GM12878 (cell line): ENCODE data around the gene COQ5. TPM values are rescaled to one million over a fixed set of nuclear protein-coding genes. Genes with fewer than 3 reads are reported as not detected.

ENCODE experiments used
- ATAC-seq: fragments of 200-7000 bp; cut with Tn5 transposase; 3 replicates; pipeline ENCODE4 v1.9.1; 2020; ENCODE audit warnings: mild to moderate bottlenecking, moderate library complexity
- BruUV-seq: library from RNA; stranded (reverse); fragments of 400-500 nt; replicated peaks from 2 replicates; lab custom pipeline; 2021; lab: Mats Ljungman, UMichigan
- CTCF ChIA-PET: fragments of 300-600 bp; sonication (Branson Sonifier 250); formaldehyde crosslinking; extraction: SDS; loops from one replicate; lab custom pipeline; 2021; ENCODE audit warnings: inconsistent platforms; lab: Yijun Ruan, JAX
- POLR2A ChIA-PET: fragments of 350-600 bp; formaldehyde crosslinking; extraction: SDS; loops from one replicate; lab custom pipeline; 2021; ENCODE audit warnings: inconsistent platforms; lab: Charles Lee
- RAD21 ChIA-PET: fragments of 300-600 bp; sonication (Branson Sonifier 250); formaldehyde crosslinking; loops from one replicate; lab custom pipeline; 2023; ENCODE audit warnings: antibody characterized with exemption; ENCODE audit not compliant: unreplicated experiment; lab: Charles Lee
- SMC1A ChIA-PET: fragments of 300-600 bp; sonication (Branson Sonifier 250); formaldehyde crosslinking; loops from one replicate; lab custom pipeline; 2023; ENCODE audit not compliant: unreplicated experiment, uncharacterized antibody; lab: Charles Lee
- DNase-seq: peaks from one replicate; pipeline ENCODE4 v3.0.0-alpha.2; 2011; ENCODE audit warnings: low read depth, low spot score
- FAIRE-seq: peaks from 3 replicates; lab custom pipeline; 2011; peaks lifted over from hg19 to GRCh38; lab: Jason Lieb, UNC
- H2AFZ ChIP-seq: 2 replicates; pipeline ENCODE4 v1.6.0; 2011; ENCODE audit warnings: low read depth, low read length, control low read depth; ENCODE audit not compliant: control insufficient read depth
- H3K27ac ChIP-seq: 2 replicates; pipeline ENCODE4 v1.5.1; 2011; ENCODE audit warnings: control low read depth; ENCODE audit not compliant: control insufficient read depth, insufficient read depth
- H3K27me3 ChIP-seq, 2 experiments: replicated peaks in 1 of 2; 2 replicates each; pipeline versions ENCODE4 v1.6.0 to v1.6.1; 2011; ENCODE audit warnings: low read length in 1 of 2; ENCODE audit not compliant: control insufficient read depth in 2 of 2, insufficient read depth in 2 of 2
- H3K36me3 ChIP-seq, 2 experiments: 2 replicates each; pipeline ENCODE4 v1.5.1; 2011; ENCODE audit warnings: low read length in 1 of 2; ENCODE audit not compliant: control insufficient read depth in 2 of 2, insufficient read depth in 2 of 2
- H3K4me1 ChIP-seq: 2 replicates; pipeline ENCODE4 v1.6.1; 2011; ENCODE audit warnings: mild to moderate bottlenecking, low read length, moderate library complexity, mixed read lengths; ENCODE audit not compliant: control insufficient read depth, insufficient read depth
- H3K4me2 ChIP-seq: 2 replicates; pipeline ENCODE4 v1.6.0; 2011; ENCODE audit warnings: control low read depth; ENCODE audit not compliant: control insufficient read depth, insufficient read depth
- H3K4me3 ChIP-seq: fragments of 200-600 bp; sonication (generic); 2 replicates; pipeline ENCODE4 v1.5.1; 2016
- H3K79me2 ChIP-seq: 2 replicates; pipeline ENCODE4 v1.6.0; 2011; ENCODE audit warnings: low read length; ENCODE audit not compliant: control insufficient read depth, insufficient read depth
- H3K9ac ChIP-seq: 2 replicates; pipeline ENCODE4 v1.8.0; 2011; ENCODE audit warnings: low read length, control low read depth, mixed read lengths; ENCODE audit not compliant: control insufficient read depth, insufficient read depth
- H3K9me3 ChIP-seq: replicated peaks from 3 replicates; pipeline ENCODE4 v1.5.1; 2011; ENCODE audit warnings: mild to moderate bottlenecking, low read length; ENCODE audit not compliant: control insufficient read depth, insufficient read depth
- H4K20me1 ChIP-seq: 2 replicates; pipeline ENCODE4 v1.6.0; 2011; ENCODE audit not compliant: control insufficient read depth, insufficient read depth
- ATF2 ChIP-seq: IDR thresholded peaks from 2 replicates; pipeline ENCODE4 v1.6.1; 2012; ENCODE audit warnings: low read length, inconsistent platforms
- ATF7 ChIP-seq: fragments of 450-650 bp; IDR thresholded peaks from 2 replicates; pipeline ENCODE4 v1.6.1; 2016; ENCODE audit warnings: low read depth, mild to moderate bottlenecking
- BCL11A ChIP-seq: IDR thresholded peaks from 2 replicates; pipeline ENCODE4 v1.6.1; 2011; ENCODE audit warnings: low read depth, low read length
- BHLHE40 ChIP-seq, 2 experiments: fragments of 450-650 bp in 1 of 2; IDR thresholded peaks; 2 replicates each; pipeline ENCODE4 v1.6.1; 2011 to 2017; ENCODE audit warnings: low read depth in 2 of 2, borderline replicate concordance in 1 of 2, improper control_type of control experiment in 1 of 2, low read length in 1 of 2, mild to moderate bottlenecking in 1 of 2
- GATAD2B ChIP-seq: fragments of 450-650 bp; conservative IDR thresholded peaks from 2 replicates; pipeline ENCODE4 v1.6.1; 2017; ENCODE audit warnings: low read depth, mild to moderate bottlenecking, moderate library complexity
- IKZF1 ChIP-seq: fragments of 450-650 bp; conservative IDR thresholded peaks from 2 replicates; pipeline ENCODE4 v1.6.1; 2017; ENCODE audit warnings: antibody characterized with exemption, mild to moderate bottlenecking
- IKZF2 ChIP-seq, 2 experiments: fragments of 450-650 bp; IDR thresholded peaks; 2 replicates each; pipeline ENCODE4 v1.6.1; 2017; ENCODE audit warnings: mild to moderate bottlenecking in 2 of 2, moderate library complexity in 2 of 2
- IRF4 ChIP-seq: IDR thresholded peaks from 2 replicates; pipeline ENCODE4 v1.6.1; 2011; ENCODE audit warnings: low read depth, low read length
- PKNOX1 ChIP-seq: fragments of 450-650 bp; IDR thresholded peaks from 2 replicates; pipeline ENCODE4 v1.6.1; 2016; ENCODE audit warnings: mild to moderate bottlenecking
- POLR2A ChIP-seq: IDR thresholded peaks from 2 replicates; pipeline ENCODE4 v1.6.1; 2011; ENCODE audit warnings: low read depth, mild to moderate bottlenecking, low read length
- RELA ChIP-seq: fragments of 450-650 bp; IDR thresholded peaks from 2 replicates; pipeline ENCODE4 v1.8.0; 2014; ENCODE audit warnings: borderline replicate concordance; ENCODE audit not compliant: partially characterized antibody
- SIX5 ChIP-seq: IDR thresholded peaks from 2 replicates; pipeline ENCODE4 v1.6.1; 2011; ENCODE audit warnings: mild to moderate bottlenecking, low read depth, low read length, moderate library complexity; ENCODE audit not compliant: severe bottlenecking
- SMAD1 ChIP-seq: fragments of 450-650 bp; IDR thresholded peaks from 2 replicates; pipeline ENCODE4 v1.6.1; 2018; ENCODE audit warnings: mild to moderate bottlenecking, low read depth; ENCODE audit not compliant: partially characterized antibody
- SUZ12 ChIP-seq: fragments of 200-600 bp; sonication (generic); IDR thresholded peaks from one replicate; pipeline ENCODE4 v1.6.1; 2018; ENCODE audit warnings: antibody characterized with exemption, mild to moderate bottlenecking; ENCODE audit not compliant: unreplicated experiment
- YY1 ChIP-seq: IDR thresholded peaks from 2 replicates; pipeline ENCODE4 v1.6.1; 2011; ENCODE audit warnings: low read depth, mild to moderate bottlenecking, low read length
- WGBS: methylation state at CpG from one replicate; pipeline ENCODE4 v1.1.6; 2016; ENCODE audit warnings: low lambda C conversion rate; ENCODE audit not compliant: insufficient replicate concordance, insufficient coverage; ENCODE audit errors: missing lambda C conversion rate; 5-methylcytosine and 5-hydroxymethylcytosine counted together
- in situ Hi-C: fragments of 300-500 bp; cut with MboI; formaldehyde crosslinking; loops from 9 replicates; pipeline ENCODE4 v1.14.3; 2018; ENCODE audit warnings: mixed read lengths
- intact Hi-C: fragments of 100-400 bp; cut with micrococcal nuclease; formaldehyde crosslinking; loops from one replicate; pipeline ENCODE4 v1.14.2; 2022; ENCODE audit not compliant: unreplicated experiment
- polyA plus RNA-seq, 11 experiments: library from polyadenylated mRNA; depleted of rRNA in 4 of 11; unstranded in 6 of 11; stranded (reverse) in 5 of 11; fragments of >200 nt; fragmentation: Nextera tagmentation in 4 of 11; fragmentation: Illumina TruSeq in 1 of 11; extraction: Ambion mirVana in 4 of 11; extraction: Trizol in 1 of 11; gene quantifications; 1 replicate in 1 of 11; 2 replicates in 10 of 11; pipeline versions ENCODE4 v1.2.1 to v1.2.3, GENCODE V29; 2011 to 2016; ENCODE audit warnings: inconsistent platforms in 2 of 11, missing spikeins in 2 of 11, low read depth in 1 of 11
- total RNA-seq, 4 experiments: library from RNA; depleted of rRNA in 3 of 4; stranded (reverse); fragments of >200 nt in 3 of 4; fragmentation: Illumina TruSeq in 1 of 4; extraction: Trizol in 1 of 4; gene quantifications; 2 replicates each; pipeline versions ENCODE4 v1.2.1 to v1.2.3, GENCODE V29; 2013 to 2021
- TF ChIP-seq, protein P1 (sequence below): fragments of 450-650 bp; IDR thresholded peaks from 2 replicates; pipeline ENCODE4 v1.6.1; 2018; ENCODE audit warnings: mild to moderate bottlenecking, low read depth, moderate library complexity; ENCODE audit not compliant: partially characterized antibody
- TF ChIP-seq, protein P2 (sequence below): IDR thresholded peaks from 2 replicates; pipeline ENCODE4 v1.6.1; 2011; ENCODE audit warnings: low read depth, mild to moderate bottlenecking, low read length, moderate library complexity, borderline replicate concordance; ENCODE audit errors: extremely low read depth

COQ5 gene
- total and polyA plus RNA-seq, 10 of the 15 experiments (the other 5 are each of a cell fraction or from before 2014, with no cell fraction given), result 24.8 to 69.3 (median 37.8) TPM

DNA sequence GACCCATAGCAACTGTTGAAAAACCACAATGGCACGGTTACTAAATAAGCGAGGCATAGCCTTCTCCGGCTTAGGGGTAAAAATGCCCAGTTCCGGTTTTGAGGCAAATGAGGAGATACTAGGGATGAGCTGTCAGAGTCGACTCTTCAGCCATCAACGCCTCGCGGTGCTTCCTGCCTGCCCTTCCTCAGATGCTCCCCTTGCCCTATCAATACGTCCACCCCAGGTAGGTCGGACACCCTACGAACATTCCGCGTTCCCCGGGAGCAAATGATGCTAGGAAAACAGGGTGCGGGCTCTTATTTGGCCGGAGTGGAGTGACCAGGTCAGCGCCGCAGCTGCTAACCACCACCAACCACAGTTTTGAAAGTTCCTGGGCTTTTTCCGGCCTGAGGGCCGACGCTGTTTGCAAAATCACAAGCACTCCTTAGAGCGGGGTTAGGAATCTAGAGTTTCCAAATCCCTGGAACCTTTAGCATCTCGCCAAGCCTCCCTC lies 60.6 kb downstream of the COQ5 start:
- Histone ChIP-seq H3K27ac (peak overlapping the region; percentile 80), H3K4me1 (peaks cover 12% of the 10 kb centered on the region), H3K9me3 (no peaks in the 10 kb centered on the region), H3K36me3 (peaks cover 7 to 24% of the 10 kb centered on the region in 2 experiments), H3K27me3 (no peaks in the 10 kb centered on the region), H4K20me1 (peaks cover 10% of the 10 kb centered on the region), H3K79me2 (peaks cover 49% of the 10 kb centered on the region), H3K4me3 (peak overlapping the region; percentile 87), H2AFZ (no peak overlapping the region), H3K9ac (peak overlapping the region; percentile 84), H3K4me2 (peak overlapping the region; percentile 80)
- FAIRE-seq (peak; percentile 71), DNase-seq (no peak), ATAC-seq (peak; percentile 34)
- POLR2A ChIA-PET, result interaction anchor here (0.5 to 1.8 kb wide), 10 partner anchors 11 to 440 kb away, joined by 3 to 8 read pairs (median 4); partner anchors contain the start of genes COQ5 and DYNLL1
- under 1% methylated on average over 23 of the region's 23 CpGs for WGBS
- CTCF ChIA-PET, result interaction anchor here (0.6 to 5.9 kb wide), 15 partner anchors 10 to 1000 kb away, joined by 3 to 39 read pairs (median 3); partner anchors contain the start of genes COX6A1 and POP5
- TSS peak; percentile 57 for BruUV-seq
- in situ Hi-C loops (no loop called here), intact Hi-C loops (loop anchor here (1.0 to 2.0 kb wide), 4 partner anchors 22 to 66 kb away; partner anchors contain the start of genes COX6A1, DYNLL1, GATC and RNF10)
- SMC1A ChIA-PET, result interaction anchor here (0.6 to 2.8 kb wide), 12 partner anchors 10 to 114 kb away, joined by 3 to 10 read pairs (median 3); partner anchors contain the start of gene DYNLL1
- RAD21 ChIA-PET, result interaction anchor here (0.8 to 1.9 kb wide), 3 partner anchors 26 to 70 kb away, joined by 3 to 8 read pairs (median 4); partner anchors contain the start of gene DYNLL1
- TF ChIP-seq PKNOX1, result peak; percentile 63
- no peak for TF ChIP-seq ATF2
- peak; percentile 65 for TF ChIP-seq POLR2A
- no peak for TF ChIP-seq IRF4
- no peak for TF ChIP-seq ATF7
- no peak for TF ChIP-seq GATAD2B
- TF ChIP-seq BHLHE40 (IDR thresholded peaks at IDR 0.05; ENCODE audit: borderline replicate concordance in 1 of 2, low read depth in 2 of 2, low read length in 1 of 2), result peak; percentile 21 to 53; a peak in 2 of 4 replicates
- no peak for TF ChIP-seq BCL11A
- no peak for TF ChIP-seq SIX5
- TF ChIP-seq, protein P1, sequence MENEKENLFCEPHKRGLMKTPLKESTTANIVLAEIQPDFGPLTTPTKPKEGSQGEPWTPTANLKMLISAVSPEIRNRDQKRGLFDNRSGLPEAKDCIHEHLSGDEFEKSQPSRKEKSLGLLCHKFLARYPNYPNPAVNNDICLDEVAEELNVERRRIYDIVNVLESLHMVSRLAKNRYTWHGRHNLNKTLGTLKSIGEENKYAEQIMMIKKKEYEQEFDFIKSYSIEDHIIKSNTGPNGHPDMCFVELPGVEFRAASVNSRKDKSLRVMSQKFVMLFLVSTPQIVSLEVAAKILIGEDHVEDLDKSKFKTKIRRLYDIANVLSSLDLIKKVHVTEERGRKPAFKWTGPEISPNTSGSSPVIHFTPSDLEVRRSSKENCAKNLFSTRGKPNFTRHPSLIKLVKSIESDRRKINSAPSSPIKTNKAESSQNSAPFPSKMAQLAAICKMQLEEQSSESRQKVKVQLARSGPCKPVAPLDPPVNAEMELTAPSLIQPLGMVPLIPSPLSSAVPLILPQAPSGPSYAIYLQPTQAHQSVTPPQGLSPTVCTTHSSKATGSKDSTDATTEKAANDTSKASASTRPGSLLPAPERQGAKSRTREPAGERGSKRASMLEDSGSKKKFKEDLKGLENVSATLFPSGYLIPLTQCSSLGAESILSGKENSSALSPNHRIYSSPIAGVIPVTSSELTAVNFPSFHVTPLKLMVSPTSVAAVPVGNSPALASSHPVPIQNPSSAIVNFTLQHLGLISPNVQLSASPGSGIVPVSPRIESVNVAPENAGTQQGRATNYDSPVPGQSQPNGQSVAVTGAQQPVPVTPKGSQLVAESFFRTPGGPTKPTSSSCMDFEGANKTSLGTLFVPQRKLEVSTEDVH, result no peak
- peak; percentile 43; the same call in 1 of the 2 replicates for TF ChIP-seq IKZF1
- no peak for TF ChIP-seq RELA
- no peak for TF ChIP-seq SUZ12
- 0 out of 4 replicates have a peak, but pooled peaks have one; percentile 8 to 10 for TF ChIP-seq IKZF2 (IDR thresholded peaks at IDR 0.05)
- TF ChIP-seq SMAD1, result no peak
- no peak for TF ChIP-seq YY1
- TF ChIP-seq, protein P2, sequence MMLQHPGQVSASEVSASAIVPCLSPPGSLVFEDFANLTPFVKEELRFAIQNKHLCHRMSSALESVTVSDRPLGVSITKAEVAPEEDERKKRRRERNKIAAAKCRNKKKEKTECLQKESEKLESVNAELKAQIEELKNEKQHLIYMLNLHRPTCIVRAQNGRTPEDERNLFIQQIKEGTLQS, result no peak
